ENCODE data around the gene SGCD. TPM values are rescaled to one million over a fixed set of nuclear protein-coding genes. Genes with fewer than 3 reads are reported as not detected.

SGCD gene
- total RNA-seq, 1 experiment from 2014 or later: not detected

DNA sequence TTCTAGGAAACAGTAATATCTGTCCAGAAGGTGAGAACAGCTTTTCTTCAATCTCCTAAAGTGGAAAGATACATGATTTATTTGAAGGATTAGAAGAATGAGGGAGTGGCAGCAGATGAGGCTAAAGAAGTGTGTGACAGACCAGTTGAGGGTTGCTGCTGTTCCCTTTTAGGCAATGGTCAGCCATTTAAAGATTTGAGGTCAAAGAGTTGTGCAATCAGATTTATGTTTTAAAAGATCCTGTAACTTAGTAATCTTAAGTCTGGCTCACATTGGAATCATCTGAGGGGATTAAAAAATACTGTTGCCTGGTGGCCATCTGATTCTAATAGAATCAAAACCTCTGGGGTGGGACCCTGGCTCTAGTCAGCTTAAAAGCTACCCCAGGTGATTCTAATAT is 4.3 kb upstream of the SGCD start:
- TF ChIP-seq TCF7L2 (IDR thresholded peaks at IDR 0.05; ENCODE audit: low read depth, low read length) (no peak), POLR2AphosphoS5 (IDR thresholded peaks at IDR 0.05; ENCODE audit: low read depth, low read length) (no peak), SIN3A (IDR thresholded peaks at IDR 0.05; ENCODE audit: borderline replicate concordance, insufficient read depth, low read depth, low read length) (no peak)
- TF ChIP-seq, protein P1, sequence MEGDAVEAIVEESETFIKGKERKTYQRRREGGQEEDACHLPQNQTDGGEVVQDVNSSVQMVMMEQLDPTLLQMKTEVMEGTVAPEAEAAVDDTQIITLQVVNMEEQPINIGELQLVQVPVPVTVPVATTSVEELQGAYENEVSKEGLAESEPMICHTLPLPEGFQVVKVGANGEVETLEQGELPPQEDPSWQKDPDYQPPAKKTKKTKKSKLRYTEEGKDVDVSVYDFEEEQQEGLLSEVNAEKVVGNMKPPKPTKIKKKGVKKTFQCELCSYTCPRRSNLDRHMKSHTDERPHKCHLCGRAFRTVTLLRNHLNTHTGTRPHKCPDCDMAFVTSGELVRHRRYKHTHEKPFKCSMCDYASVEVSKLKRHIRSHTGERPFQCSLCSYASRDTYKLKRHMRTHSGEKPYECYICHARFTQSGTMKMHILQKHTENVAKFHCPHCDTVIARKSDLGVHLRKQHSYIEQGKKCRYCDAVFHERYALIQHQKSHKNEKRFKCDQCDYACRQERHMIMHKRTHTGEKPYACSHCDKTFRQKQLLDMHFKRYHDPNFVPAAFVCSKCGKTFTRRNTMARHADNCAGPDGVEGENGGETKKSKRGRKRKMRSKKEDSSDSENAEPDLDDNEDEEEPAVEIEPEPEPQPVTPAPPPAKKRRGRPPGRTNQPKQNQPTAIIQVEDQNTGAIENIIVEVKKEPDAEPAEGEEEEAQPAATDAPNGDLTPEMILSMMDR (IDR thresholded peaks at IDR 0.05): no peak
- TF ChIP-seq, protein P2, sequence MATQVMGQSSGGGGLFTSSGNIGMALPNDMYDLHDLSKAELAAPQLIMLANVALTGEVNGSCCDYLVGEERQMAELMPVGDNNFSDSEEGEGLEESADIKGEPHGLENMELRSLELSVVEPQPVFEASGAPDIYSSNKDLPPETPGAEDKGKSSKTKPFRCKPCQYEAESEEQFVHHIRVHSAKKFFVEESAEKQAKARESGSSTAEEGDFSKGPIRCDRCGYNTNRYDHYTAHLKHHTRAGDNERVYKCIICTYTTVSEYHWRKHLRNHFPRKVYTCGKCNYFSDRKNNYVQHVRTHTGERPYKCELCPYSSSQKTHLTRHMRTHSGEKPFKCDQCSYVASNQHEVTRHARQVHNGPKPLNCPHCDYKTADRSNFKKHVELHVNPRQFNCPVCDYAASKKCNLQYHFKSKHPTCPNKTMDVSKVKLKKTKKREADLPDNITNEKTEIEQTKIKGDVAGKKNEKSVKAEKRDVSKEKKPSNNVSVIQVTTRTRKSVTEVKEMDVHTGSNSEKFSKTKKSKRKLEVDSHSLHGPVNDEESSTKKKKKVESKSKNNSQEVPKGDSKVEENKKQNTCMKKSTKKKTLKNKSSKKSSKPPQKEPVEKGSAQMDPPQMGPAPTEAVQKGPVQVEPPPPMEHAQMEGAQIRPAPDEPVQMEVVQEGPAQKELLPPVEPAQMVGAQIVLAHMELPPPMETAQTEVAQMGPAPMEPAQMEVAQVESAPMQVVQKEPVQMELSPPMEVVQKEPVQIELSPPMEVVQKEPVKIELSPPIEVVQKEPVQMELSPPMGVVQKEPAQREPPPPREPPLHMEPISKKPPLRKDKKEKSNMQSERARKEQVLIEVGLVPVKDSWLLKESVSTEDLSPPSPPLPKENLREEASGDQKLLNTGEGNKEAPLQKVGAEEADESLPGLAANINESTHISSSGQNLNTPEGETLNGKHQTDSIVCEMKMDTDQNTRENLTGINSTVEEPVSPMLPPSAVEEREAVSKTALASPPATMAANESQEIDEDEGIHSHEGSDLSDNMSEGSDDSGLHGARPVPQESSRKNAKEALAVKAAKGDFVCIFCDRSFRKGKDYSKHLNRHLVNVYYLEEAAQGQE (IDR thresholded peaks at IDR 0.05; ENCODE audit: insufficient read depth in 1 of 2, low read depth in 2 of 2, low read length in 1 of 2): no peak
- in situ Hi-C loops (cut with HindIII; ENCODE audit: low pct_unique_long_range_greater_than_20kb, low sequenced_read_pairs): no loop called here

GRCh38 chr5:156327296-156327695 is 332 bp downstream of the SGCD start:
- no peak for DNase-seq (ENCODE audit: low read depth, low spot score)
- TF ChIP-seq POLR2AphosphoS5 (IDR thresholded peaks at IDR 0.05; ENCODE audit: low read depth, low read length) (no peak), SIN3A (IDR thresholded peaks at IDR 0.05; ENCODE audit: borderline replicate concordance, insufficient read depth, low read depth, low read length) (no peak), TCF7L2 (IDR thresholded peaks at IDR 0.05; ENCODE audit: low read depth, low read length) (no peak)
- TF ChIP-seq, protein P1 (IDR thresholded peaks at IDR 0.05): no peak
- TF ChIP-seq, protein P2 (IDR thresholded peaks at IDR 0.05; ENCODE audit: insufficient read depth in 1 of 2, low read depth in 2 of 2, low read length in 1 of 2): no peak
- Histone ChIP-seq H3K4me1 (ENCODE audit: control insufficient read depth, insufficient read depth, low read length) (no peaks in the 10 kb centered on the region), H3K9me3 (ENCODE audit: control insufficient read depth, insufficient read depth, low read depth, low read length) (no peaks in the 10 kb centered on the region), H3K27me3 (ENCODE audit: control insufficient read depth, insufficient read depth, low read length) (no peaks in the 10 kb centered on the region; the same call in 1 of the 2 replicates), H3K27ac (ENCODE audit: low read length) (no peak overlapping the region), H3K36me3 (ENCODE audit: control insufficient read depth, insufficient read depth, low read length) (no peaks in the 10 kb centered on the region), H3K4me3 (ENCODE audit: low read depth in 2 of 2, low read length in 2 of 2) (peak overlapping the region; percentile 6 to 37; a peak in 3 of 4 replicates)
- no peak for ATAC-seq
- in situ Hi-C loops (cut with HindIII; ENCODE audit: low pct_unique_long_range_greater_than_20kb, low sequenced_read_pairs) (no loop called here), intact Hi-C loops (cut with micrococcal nuclease; ENCODE audit: unreplicated experiment) (no loop called here)
- POLR2A ChIA-PET: no interaction called here
- CTCF ChIA-PET: no interaction called here
- no TSS peak for BruUV-seq (replicated peaks)

More for the DNA sequence above, 4.3 kb upstream of the SGCD start:
- Histone ChIP-seq H3K36me3 (ENCODE audit: control insufficient read depth, insufficient read depth, low read length) (no peaks in the 10 kb centered on the region), H3K9me3 (ENCODE audit: control insufficient read depth, insufficient read depth, low read depth, low read length) (no peaks in the 10 kb centered on the region), H3K27me3 (ENCODE audit: control insufficient read depth, insufficient read depth, low read length) (no peaks in the 10 kb centered on the region; the same call in 1 of the 2 replicates), H3K4me1 (ENCODE audit: control insufficient read depth, insufficient read depth, low read length) (no peaks in the 10 kb centered on the region), H3K4me3 (ENCODE audit: low read depth in 2 of 2, low read length in 2 of 2) (no peak overlapping the region), H3K27ac (ENCODE audit: low read length) (no peak overlapping the region)
- intact Hi-C loops (cut with micrococcal nuclease; ENCODE audit: unreplicated experiment): no loop called here
- no peak for ATAC-seq
- ChIA-PET CTCF (no interaction called here), POLR2A (no interaction called here)
- no peak for DNase-seq (ENCODE audit: low read depth, low spot score)
- BruUV-seq (replicated peaks): no TSS peak

Data from Panc1 (cell line).